Hematopoietic multipotent progenitor cell treated with erythropoietin and hydrocortisone succinate and interleukin-3 and kit ligand, for 8 days (in vitro differentiated cells): ENCODE results near the gene NPAS3.

ENCODE experiments used
- DNase-seq: peaks from one replicate; pipeline ENCODE4 v3.0.0-alpha.2; 2015

Gene NPAS3

DNA sequence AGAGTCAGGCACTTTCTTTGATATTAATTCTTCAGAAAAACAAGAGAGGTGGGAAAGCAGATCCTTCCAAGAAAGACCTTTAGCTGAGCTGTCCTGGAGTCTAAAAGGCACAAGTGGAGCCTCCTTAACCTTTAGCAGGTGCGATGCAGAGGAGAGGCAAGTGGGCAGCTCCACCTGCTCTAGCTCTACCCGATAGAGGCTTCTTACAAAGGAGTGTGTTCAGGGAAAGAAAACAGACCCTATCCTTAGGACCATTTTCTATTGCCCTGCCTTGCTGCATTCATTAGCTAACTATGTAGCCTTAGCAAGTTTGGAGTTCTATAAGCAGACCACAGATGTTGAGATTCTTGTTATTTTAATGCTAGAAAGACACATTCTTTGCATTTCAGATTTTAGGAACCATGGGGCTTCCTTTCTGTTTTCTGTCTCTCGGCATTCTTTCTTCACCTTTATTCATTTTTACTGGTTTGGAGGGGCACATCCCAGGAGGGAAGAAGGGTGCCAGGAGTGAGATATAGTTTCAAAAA is 797.7 kb downstream of the NPAS3 start:
- no peak for DNase-seq

DNA sequence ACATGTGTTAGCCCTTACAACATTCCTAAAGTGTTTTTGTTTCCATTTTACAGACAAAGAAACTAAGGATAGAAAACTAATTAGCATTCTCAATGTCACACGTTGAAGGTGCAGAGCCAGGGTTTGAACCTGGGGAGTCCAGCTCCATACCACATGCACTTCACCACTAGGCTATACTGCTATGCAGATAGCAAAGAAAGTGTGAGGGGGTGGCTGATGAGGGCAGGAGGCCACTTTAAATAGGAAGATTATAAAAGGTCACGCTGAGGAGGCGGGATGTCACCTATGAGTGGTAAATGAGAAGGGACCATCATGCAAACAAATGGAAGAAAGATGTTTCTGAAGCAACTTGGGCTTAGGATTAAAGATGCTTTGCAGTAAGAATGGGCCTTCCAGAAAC is 798.3 kb downstream of the NPAS3 start:
- DNase-seq: no peak

DNA sequence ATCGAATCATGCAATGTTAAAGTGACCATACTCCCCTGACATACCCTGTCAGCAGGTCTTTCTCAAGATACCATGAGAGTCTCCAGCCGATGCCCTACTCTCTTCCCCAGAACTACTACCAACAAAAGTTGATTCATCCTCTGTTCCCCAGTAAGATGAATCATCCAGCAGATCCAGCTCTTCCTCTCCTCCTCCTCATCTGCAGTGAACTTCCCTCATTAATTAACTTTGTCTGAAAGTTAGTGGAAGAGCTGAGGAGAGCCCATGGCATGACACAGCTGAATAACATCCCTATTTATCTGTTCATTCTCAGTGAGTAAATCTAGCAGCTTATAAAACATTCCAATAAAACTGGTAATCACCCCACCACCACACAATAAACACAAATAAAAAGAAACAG is 798.8 kb downstream of the NPAS3 start:
- no peak for DNase-seq

DNA sequence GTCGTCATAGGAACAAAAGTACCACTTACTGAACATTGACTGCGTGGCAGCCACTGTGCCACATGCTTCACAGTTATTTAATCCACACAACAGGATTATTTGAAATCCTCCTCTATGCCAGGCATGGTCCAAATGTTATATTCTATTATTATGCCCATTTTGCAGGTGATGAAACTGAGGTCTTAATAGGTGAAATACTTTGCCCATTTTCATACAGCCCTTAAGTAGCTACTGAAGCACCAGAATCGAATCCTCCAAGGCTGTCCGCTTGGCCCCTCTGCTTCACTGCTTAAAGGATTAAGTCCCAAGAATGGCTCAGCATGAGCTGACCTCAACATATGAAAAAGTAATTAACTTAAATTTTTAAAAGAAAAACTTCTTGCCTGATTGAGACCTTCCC is 799.4 kb downstream of the NPAS3 start:
- DNase-seq: no peak

DNA sequence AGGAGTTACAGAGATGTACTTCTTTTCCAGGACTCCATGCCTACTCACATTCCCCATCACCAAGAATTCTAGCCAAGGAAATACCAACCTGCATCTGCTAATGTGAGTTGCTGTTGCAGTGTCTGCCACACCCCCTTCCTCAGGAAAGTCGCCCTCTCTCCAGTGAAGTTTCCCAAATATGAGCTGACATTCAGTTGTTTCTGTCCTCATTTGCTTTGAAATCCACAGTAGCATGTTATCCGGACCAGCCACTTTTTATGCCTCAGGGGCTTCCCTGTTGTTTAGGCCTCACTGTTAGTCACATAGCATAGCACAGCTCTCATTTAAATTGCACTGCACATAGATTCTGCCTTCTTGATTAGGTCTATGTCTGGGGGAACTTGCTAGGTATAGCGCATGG is 799.8 kb downstream of the NPAS3 start:
- no peak for DNase-seq

DNA sequence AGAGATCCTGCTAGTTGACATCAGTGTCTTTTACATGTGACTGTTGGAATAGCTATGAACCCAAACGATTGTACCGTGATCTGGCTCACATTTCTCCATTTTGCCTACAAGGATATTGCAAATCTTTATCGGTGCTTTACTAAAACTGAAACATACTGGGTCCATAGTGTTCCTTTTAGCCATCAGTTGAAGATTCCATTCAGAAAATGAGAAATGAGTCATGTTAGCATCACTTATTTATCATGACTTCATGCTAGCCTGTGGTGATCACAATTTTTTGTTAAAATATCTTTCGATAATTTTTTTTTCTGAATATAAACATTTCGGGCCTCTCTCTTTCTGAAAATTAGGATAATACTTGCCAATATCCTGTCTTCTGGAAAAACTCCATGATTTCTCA is 801.9 kb downstream of the NPAS3 start:
- no peak for DNase-seq

DNA sequence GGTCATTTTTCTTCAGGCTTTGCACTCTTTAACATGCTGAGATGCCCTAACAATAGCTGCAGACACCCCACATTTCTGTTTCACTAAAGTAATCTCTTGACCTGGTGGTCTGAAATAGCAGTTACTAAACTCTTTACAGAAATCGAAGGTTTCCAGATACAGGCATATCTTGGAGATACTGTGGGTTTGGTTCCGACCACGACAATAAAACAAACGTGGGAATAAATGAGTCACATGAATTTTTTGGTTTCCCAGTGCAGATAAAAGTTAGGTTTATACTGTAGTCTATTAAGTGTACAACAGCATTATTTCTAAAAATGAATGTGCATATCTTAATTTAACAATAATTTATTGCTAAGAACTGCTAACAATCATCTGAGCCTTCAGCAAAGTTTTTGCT is 803.5 kb downstream of the NPAS3 start:
- DNase-seq: no peak

DNA sequence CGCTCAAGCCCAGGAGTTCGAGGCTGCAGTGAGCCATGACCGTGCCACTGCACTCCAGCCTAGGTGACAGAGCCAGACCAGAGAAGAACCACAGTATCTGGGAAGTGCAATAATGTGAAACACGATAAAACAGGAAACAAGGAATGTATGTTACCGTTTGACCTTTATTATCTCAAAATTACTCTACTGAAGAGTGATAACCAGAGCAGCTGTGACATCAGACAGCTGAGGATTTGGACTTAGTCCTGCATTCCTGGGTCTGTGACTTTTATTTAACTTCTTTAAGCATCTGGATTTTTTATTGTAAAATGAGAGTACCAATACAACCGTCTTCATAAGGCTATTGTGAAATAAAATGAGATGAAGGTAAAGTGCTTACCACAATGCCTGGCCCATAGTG is 806.5 kb downstream of the NPAS3 start:
- DNase-seq: no peak

- no peak for DNase-seq
Observed at GRCh38 chr14:33747749-33748148, 809.1 kb downstream of the NPAS3 start.

- no peak for DNase-seq
Observed at GRCh38 chr14:33754261-33754660, 815.6 kb downstream of the NPAS3 start.

DNA sequence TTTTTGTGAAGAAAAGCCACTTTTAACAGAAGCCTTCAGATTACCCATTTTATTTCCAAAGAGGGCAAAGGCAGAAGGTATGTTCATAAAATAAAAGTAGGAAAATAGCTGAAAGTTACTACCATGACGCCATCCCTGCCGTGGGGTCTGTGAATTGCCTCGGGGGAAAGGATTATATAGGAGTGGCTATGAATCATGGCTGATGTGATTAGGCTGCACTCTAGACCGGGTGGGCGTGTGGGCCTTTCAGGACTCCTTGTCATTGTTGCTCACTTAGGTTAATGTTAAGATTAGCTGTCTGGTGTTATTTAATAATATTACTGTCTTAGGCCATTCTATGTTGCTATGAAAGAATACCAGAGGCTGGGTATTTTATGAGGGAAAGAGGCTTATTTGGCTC is 816.7 kb downstream of the NPAS3 start:
- no peak for DNase-seq

GRCh38 chr14:33756833-33757232 is 818.2 kb downstream of the NPAS3 start:
- DNase-seq: no peak

DNA sequence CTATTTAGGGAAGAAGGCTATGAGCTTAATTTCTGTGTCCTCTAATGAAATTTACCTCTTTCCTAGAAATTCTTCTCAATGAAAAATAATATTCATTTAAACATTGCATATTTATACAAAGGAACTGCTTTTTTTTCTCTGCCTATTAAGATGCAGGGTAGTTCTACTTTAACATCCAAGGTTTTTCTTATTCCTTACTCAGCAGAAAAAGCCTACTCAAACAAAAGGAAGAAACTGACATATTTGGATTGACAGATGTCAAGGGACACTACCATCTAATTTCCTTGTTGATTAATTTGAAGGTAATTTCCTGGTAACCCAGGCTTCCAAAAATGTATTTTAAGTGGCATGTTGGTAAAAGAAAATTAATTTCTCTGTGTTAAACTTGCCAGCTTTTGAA is 819.9 kb downstream of the NPAS3 start:
- no peak for DNase-seq

- no peak for DNase-seq
Observed at GRCh38 chr14:33762161-33762851, 823.6 kb downstream of the NPAS3 start.

GRCh38 chr14:33764876-33765650 is 826.4 kb downstream of the NPAS3 start:
- DNase-seq: peak; percentile 33

- DNase-seq: no peak
Observed at GRCh38 chr14:33767586-33768457, 829.1 kb downstream of the NPAS3 start.

GRCh38 chr14:33768458-33768830 is 829.8 kb downstream of the NPAS3 start:
- no peak for DNase-seq

DNA sequence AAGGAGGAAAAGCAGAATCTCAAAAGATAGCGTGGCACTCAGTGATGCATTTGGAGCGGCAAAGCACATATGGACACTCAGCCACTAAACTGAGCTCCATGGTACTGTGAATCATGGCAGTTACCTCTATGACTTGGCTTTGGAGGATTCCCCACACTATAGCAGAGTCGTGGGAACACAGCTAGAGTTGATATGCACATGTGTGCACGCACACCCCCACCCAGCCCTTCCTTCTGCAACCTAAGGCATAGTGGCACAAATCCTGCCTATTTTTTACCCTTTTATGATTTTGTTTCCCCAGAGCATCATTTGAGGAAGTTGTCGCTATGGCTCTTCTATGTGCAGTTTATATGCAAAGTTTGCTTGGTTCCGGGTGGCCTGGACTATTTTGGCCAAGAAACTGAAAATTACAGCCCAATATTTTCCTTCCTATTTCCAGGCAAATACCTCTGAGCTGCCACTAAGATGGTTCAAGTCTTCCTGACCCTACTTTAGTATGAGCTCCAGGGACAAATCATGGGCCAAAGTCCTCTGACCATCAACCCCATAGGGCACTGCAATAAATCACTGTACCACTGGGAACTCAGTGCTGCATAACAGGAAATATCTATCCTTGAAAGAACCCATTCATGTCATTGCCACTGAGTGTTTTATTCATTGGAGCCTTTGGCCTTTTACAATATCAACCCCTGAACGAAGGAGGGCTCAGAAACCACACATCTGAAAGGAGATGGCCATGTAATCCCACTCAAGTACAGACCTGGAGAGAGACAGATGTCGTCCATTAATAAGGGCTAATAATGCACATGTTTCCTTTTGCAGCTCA is 834.7 kb downstream of the NPAS3 start:
- no peak for DNase-seq

GRCh38 chr14:33774161-33774560 is 835.5 kb downstream of the NPAS3 start:
- no peak for DNase-seq

DNA sequence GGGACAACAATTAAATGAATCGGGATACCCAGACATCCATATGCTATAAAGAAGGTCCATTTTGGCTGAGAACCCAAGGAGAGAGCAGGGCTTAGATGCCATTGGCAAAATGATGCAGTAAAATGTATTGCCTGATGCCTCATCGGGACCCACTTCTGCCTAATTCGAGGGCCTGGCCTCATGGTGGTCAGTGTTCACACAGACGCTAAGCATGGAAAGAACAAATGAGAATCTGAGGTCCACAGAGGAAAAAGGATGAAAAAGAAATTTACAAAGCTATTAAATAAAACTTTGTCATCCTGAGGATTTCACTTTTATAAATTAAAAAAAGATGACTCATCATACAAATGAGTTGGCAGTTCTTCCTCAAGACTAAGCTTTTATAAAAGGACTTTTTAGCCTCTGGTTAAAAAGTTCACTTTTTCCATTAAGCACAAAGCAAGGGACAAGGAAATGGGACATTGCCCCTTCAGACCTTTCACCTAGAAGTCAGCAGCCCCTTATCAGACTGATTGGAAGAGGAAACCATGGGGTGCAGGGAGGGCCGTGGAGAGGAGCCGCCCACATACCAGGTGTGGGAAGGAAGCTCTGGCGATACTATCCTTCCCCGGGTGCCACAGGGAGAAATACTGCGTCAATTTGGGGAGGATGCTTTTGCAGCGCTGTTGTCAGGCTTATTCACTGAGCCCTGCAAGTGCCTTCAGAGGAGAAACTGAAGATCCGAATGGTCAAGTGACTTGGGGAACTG is 836.2 kb downstream of the NPAS3 start:
- no peak for DNase-seq

DNA sequence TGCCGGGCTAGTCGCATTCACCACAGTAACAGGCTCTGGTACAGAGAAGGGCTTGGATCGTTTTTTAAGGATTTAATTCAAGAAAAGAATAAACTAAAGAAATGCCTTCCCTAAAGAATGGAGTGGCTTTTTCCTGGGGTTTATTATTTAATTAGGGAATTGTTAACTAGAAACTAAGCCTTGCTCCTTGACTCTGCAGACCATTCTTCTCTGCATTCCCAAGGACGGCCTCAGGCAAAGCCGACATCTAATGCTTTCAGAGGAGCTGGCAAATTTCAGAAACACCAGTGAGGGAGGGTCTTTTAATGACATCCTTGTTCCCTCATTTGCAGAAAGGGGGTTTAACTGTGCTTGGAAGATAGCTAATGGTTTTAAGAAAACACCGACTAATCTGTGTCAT is 838.2 kb downstream of the NPAS3 start:
- no peak for DNase-seq

- no peak for DNase-seq
Observed at GRCh38 chr14:33777681-33778080, 839.0 kb downstream of the NPAS3 start.
